Gastroesophageal sphincter (tissue), 4 donors: ENCODE results near the gene HDHD5. TPM values are rescaled to one million over a fixed set of nuclear protein-coding genes. Genes with fewer than 3 reads are reported as not detected.

Experiments
- ATAC-seq: fragments of 150-250 bp; one replicate; pipeline ENCODE4 v1.9.1; 2016; ENCODE audit warnings: mild to moderate bottlenecking, moderate library complexity
- H3K27ac ChIP-seq, 4 donors: fragments of 200-600 bp; sonication (generic) in 3 of 4; 1 replicate in 3 of 4; 2 replicates in 1 of 4; pipeline ENCODE4 v1.5.1; 2016 to 2019
- H3K27me3 ChIP-seq: fragments of 200-600 bp; sonication (generic); one replicate; pipeline ENCODE4 v1.5.1; 2019
- H3K36me3 ChIP-seq, 2 donors: fragments of 200-600 bp; sonication (generic); one replicate each; pipeline ENCODE4 v1.5.1; 2019; ENCODE audit warnings: control low read depth in 1 of 2
- H3K4me1 ChIP-seq, 3 donors: fragments of 200-600 bp; sonication (generic); 1 replicate in 2 of 3; 2 replicates in 1 of 3; pipeline ENCODE4 v1.5.1; 2016 to 2019; ENCODE audit warnings: control low read depth in 2 of 3
- H3K4me3 ChIP-seq, 2 donors: fragments of 200-600 bp; sonication (generic); one replicate each; pipeline ENCODE4 v1.5.1; 2019; ENCODE audit warnings: mild to moderate bottlenecking in 1 of 2, moderate library complexity in 1 of 2
- H3K9me3 ChIP-seq, 3 donors: fragments of 200-600 bp; sonication (generic); one replicate each; pipeline ENCODE4 v1.5.1; 2017 to 2019; ENCODE audit warnings: control low read depth in 2 of 3
- EP300 ChIP-seq: sonication (generic); formaldehyde crosslinking; IDR thresholded peaks from one replicate; pipeline ENCODE4 v1.6.1; 2017; ENCODE audit warnings: antibody characterized with exemption, mild to moderate bottlenecking
- POLR2A ChIP-seq, 2 donors: fragments of 450-650 bp; IDR thresholded peaks; one replicate each; pipeline ENCODE4 v1.6.1; 2017; ENCODE audit warnings: antibody characterized with exemption in 2 of 2, mild to moderate bottlenecking in 2 of 2, moderate library complexity in 1 of 2
- POLR2AphosphoS5 ChIP-seq: sonication (generic); formaldehyde crosslinking; IDR thresholded peaks from one replicate; pipeline ENCODE4 v1.6.1; 2017; ENCODE audit warnings: antibody characterized with exemption
- WGBS, 2 donors: methylation state at CpG; one replicate each; pipeline ENCODE4 v1.1.5; 2018; ENCODE audit warnings: low coverage in 1 of 2; 5-methylcytosine and 5-hydroxymethylcytosine counted together
- total RNA-seq, 4 donors: library from RNA; depleted of rRNA; stranded (reverse); fragments of >200 nt; gene quantifications; one replicate each; pipeline ENCODE4 v1.1.0, GENCODE V29; 2016
- TF ChIP-seq, protein P1 (sequence below), 4 experiments: fragments of 200-600 bp in 2 of 4; fragments of 450-650 bp in 2 of 4; sonication (generic) in 1 of 4; IDR thresholded peaks; one replicate each; pipeline ENCODE4 v1.5.1; 2017 to 2019; ENCODE audit warnings: antibody characterized with exemption in 4 of 4, mild to moderate bottlenecking in 2 of 4, moderate library complexity in 2 of 4

Gene HDHD5
- total RNA-seq, 4 donors from 2014 or later: 20.4 to 37.1 (median 33.0) TPM

DNA sequence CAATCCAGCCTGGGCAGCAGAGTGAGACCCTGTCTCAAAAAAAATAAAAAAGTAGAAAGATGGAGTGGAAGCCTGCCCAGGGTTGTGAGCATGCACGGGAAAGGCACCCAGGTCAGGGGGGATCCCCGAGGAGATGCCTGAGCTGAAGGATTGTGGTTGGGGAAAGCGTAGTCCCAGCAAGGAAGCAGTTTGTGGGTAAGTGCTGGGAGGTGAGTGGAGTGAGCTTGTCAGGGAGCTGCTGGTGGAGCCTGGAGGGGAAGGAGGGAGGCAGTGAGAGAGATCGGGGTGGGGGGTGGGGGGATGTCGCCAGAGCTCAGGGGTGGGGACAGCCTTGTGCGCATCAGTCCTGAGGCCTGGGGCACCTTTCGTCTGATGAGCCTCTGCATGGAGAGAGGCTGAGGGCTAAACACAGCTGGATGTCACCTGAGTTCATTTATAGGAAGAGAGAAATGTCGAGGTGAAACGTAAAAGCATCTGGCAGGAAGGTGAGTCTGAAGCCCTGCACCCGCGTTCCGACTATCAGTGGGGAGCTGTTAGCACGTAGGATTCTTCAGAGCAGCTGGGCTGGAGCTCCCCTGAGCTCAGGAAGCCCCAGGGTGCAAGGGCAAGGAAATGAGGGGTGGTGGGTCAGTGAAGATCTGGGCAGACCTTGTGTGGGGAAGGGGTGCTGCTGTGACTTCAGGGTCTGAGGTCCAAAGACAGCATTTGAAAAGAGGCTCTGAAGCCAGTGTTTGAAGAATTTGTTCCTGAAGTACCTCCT, 48.1 kb downstream of the HDHD5 start:
- no peak overlapping the region for H3K4me3 ChIP-seq
- ATAC-seq: no peak

DNA sequence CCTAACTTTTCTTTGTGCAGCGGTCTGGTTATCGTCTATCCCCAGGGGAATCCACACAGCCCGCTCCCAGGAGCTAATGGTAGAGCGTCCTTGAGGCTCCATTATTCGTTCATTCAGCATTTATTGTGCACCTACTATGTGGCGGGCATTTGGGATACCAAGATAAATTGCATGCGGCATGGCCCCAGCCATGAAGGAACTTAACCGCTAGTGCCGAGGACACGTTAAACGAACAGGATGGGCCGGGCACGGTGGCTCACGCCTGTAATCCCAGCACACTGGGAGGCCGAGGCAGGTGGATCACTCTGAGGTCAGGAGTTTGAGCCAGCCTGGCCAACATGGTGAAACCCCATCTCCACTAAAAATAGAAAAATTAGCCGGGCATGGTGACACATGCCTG, 49.1 kb downstream of the HDHD5 start:
- no peak for ATAC-seq

More for the DNA sequence above, 48.1 kb downstream of the HDHD5 start:
- TF ChIP-seq POLR2AphosphoS5 (no peak), EP300 (no peak), POLR2A (IDR thresholded peaks at IDR 0.05) (no peak)
- TF ChIP-seq, protein P1, sequence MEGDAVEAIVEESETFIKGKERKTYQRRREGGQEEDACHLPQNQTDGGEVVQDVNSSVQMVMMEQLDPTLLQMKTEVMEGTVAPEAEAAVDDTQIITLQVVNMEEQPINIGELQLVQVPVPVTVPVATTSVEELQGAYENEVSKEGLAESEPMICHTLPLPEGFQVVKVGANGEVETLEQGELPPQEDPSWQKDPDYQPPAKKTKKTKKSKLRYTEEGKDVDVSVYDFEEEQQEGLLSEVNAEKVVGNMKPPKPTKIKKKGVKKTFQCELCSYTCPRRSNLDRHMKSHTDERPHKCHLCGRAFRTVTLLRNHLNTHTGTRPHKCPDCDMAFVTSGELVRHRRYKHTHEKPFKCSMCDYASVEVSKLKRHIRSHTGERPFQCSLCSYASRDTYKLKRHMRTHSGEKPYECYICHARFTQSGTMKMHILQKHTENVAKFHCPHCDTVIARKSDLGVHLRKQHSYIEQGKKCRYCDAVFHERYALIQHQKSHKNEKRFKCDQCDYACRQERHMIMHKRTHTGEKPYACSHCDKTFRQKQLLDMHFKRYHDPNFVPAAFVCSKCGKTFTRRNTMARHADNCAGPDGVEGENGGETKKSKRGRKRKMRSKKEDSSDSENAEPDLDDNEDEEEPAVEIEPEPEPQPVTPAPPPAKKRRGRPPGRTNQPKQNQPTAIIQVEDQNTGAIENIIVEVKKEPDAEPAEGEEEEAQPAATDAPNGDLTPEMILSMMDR (IDR thresholded peaks at IDR 0.05): no peak
- H3K4me1 ChIP-seq: no peaks in the 10 kb centered on the region
- WGBS, 2 donors: 59 to 83% methylated on average over 5 of the region's 13 CpGs
- H3K36me3 ChIP-seq: peaks cover 0 to 45% of the 10 kb centered on the region in 2 donors
- H3K27ac ChIP-seq: no peak overlapping the region
- no peaks in the 10 kb centered on the region for H3K27me3 ChIP-seq
- H3K9me3 ChIP-seq: no peaks in the 10 kb centered on the region

DNA sequence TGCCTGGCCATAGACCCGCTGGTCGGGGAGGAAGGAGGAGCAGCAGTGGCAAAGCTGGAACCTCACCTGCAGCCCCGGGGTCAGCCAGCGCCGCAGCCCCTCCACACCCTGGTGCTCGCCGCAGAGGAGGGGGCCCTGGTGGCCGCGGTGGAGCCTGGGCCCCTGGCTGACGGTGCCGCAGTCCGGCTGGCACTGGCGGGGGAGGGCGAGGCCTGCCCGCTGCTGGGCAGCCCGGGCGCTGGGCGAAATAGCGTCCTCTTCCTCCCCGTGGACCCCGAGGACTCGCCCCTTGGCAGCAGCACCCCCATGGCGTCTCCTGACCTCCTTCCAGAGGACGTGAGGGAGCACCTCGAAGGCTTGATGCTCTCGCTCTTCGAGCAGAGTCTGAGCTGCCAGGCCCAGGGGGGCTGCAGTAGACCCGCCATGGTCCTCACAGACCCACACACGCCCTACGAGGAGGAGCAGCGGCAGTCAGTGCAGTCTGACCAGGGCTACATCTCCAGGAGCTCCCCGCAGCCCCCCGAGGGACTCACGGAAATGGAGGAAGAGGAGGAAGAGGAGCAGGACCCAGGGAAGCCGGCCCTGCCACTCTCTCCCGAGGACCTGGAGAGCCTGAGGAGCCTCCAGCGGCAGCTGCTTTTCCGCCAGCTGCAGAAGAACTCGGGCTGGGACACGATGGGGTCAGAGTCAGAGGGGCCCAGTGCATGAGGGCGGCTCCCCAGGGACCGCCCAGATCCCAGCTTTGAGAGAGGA, 49.8 kb downstream of the HDHD5 start:
- Histone ChIP-seq H3K36me3 (peaks cover 0 to 62% of the 10 kb centered on the region in 2 donors), H3K4me3 (no peak overlapping the region), H3K4me1 (no peaks in the 10 kb centered on the region), H3K9me3 (no peaks in the 10 kb centered on the region), H3K27ac (no peak overlapping the region), H3K27me3 (no peaks in the 10 kb centered on the region)
- WGBS, 2 donors: 80% methylated on average over 1 of the region's 42 CpGs; no CpG with 5 or more reads in 1 of the 2 donors
- TF ChIP-seq, protein P1 (IDR thresholded peaks at IDR 0.05): no peak
- no peak for TF ChIP-seq EP300
- TF ChIP-seq POLR2A (IDR thresholded peaks at IDR 0.05): no peak
- TF ChIP-seq POLR2AphosphoS5: no peak
- ATAC-seq: no peak

More for the DNA sequence above, 49.1 kb downstream of the HDHD5 start:
- TF ChIP-seq POLR2A (IDR thresholded peaks at IDR 0.05) (no peak), EP300 (no peak), POLR2AphosphoS5 (no peak)
- TF ChIP-seq, protein P1 (IDR thresholded peaks at IDR 0.05): no peak
- Histone ChIP-seq H3K4me1 (no peaks in the 10 kb centered on the region), H3K27ac (no peak overlapping the region), H3K4me3 (no peak overlapping the region), H3K36me3 (peaks cover 0 to 55% of the 10 kb centered on the region in 2 donors), H3K9me3 (no peaks in the 10 kb centered on the region), H3K27me3 (no peaks in the 10 kb centered on the region)
- 89% methylated on average over 7 of the region's 16 CpGs; no CpG with 5 or more reads in 1 of the 2 donors for WGBS, 2 donors

DNA sequence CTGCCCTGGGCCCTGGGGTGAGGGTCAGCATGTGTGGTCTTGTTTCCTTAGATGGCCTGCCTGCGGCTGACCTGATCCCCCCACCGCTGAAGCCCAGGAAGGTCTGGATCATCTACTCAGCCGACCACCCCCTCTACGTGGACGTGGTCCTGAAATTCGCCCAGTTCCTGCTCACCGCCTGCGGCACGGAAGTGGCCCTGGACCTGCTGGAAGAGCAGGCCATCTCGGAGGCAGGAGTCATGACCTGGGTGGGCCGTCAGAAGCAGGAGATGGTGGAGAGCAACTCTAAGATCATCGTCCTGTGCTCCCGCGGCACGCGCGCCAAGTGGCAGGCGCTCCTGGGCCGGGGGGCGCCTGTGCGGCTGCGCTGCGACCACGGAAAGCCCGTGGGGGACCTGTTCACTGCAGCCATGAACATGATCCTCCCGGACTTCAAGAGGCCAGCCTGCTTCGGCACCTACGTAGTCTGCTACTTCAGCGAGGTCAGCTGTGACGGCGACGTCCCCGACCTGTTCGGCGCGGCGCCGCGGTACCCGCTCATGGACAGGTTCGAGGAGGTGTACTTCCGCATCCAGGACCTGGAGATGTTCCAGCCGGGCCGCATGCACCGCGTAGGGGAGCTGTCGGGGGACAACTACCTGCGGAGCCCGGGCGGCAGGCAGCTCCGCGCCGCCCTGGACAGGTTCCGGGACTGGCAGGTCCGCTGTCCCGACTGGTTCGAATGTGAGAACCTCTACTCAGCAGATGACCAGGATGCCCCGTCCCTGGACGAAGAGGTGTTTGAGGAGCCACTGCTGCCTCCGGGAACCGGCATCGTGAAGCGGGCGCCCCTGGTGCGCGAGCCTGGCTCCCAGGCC, 50.6 kb downstream of the HDHD5 start:
- Histone ChIP-seq H3K36me3 (peaks cover 0 to 68% of the 10 kb centered on the region in 2 donors), H3K27ac (no peak overlapping the region)
- ATAC-seq: no peak

More for the DNA sequence above, 50.6 kb downstream of the HDHD5 start:
- Histone ChIP-seq H3K4me3 (no peak overlapping the region), H3K4me1 (no peaks in the 10 kb centered on the region), H3K27me3 (no peaks in the 10 kb centered on the region), H3K9me3 (no peaks in the 10 kb centered on the region)
- TF ChIP-seq EP300 (no peak), POLR2A (IDR thresholded peaks at IDR 0.05) (no peak), POLR2AphosphoS5 (no peak)
- TF ChIP-seq, protein P1 (IDR thresholded peaks at IDR 0.05): no peak
- no CpG with 5 or more reads among the region's 66 CpGs for WGBS, 2 donors
